AG09319 (cell line): Measurements from ENCODE around the gene ADAMTS1.

Source experiments
- DNase-seq: peaks from one replicate; pipeline ENCODE4 v3.0.0-alpha.2; 2010; ENCODE audit warnings: low read depth; ENCODE audit errors: extremely low read depth
- CTCF ChIP-seq: IDR thresholded peaks from 2 replicates; pipeline ENCODE4 v1.5.1; 2011; ENCODE audit warnings: low read depth, mild to moderate bottlenecking, inconsistent platforms, low read length, moderate library complexity

Gene ADAMTS1

GRCh38 chr21:26812173-26812572 lies 33.0 kb downstream of the ADAMTS1 start:
- no peak for TF ChIP-seq CTCF
- DNase-seq, result no peak

- TF ChIP-seq CTCF, result no peak
- no peak for DNase-seq
Measured at GRCh38 chr21:26811482-26811881, 33.7 kb downstream of the ADAMTS1 start.

GRCh38 chr21:26810676-26811415 lies 34.4 kb downstream of the ADAMTS1 start:
- no peak for TF ChIP-seq CTCF
- no peak for DNase-seq

GRCh38 chr21:26810266-26810665 lies 34.9 kb downstream of the ADAMTS1 start:
- TF ChIP-seq CTCF, result no peak
- no peak for DNase-seq

GRCh38 chr21:26809745-26810144 lies 35.5 kb downstream of the ADAMTS1 start:
- no peak for DNase-seq

GRCh38 chr21:26806801-26807295 lies 38.4 kb downstream of the ADAMTS1 start:
- no peak for DNase-seq
- TF ChIP-seq CTCF, result no peak

More at GRCh38 chr21:26809745-26810144, 35.5 kb downstream of the ADAMTS1 start:
- no peak for TF ChIP-seq CTCF

GRCh38 chr21:26804895-26805609 lies 40.2 kb downstream of the ADAMTS1 start:
- TF ChIP-seq CTCF, result no peak
- peak; percentile 67 for DNase-seq
